GM10248 (cell line): ENCODE data around the gene PLEKHA7.

Experiments used
- CTCF ChIA-PET: fragments of 300-600 bp; sonication (Branson Sonifier 250); formaldehyde crosslinking; extraction: SDS; loops from one replicate; lab custom pipeline; 2021; ENCODE audit warnings: antibody characterized with exemption; lab: Yijun Ruan, JAX
- POLR2A ChIA-PET: fragments of 350-650 bp; sonication (Branson Sonifier 250); formaldehyde crosslinking; extraction: SDS; loops from one replicate; lab custom pipeline; 2020; ENCODE audit warnings: antibody characterized with exemption; lab: Yijun Ruan, JAX
- DNase-seq: peaks from one replicate; pipeline ENCODE4 v3.0.0; 2012; ENCODE audit errors: extremely low spot score
- TF ChIP-seq, protein P1 (sequence below): IDR thresholded peaks from 2 replicates; pipeline ENCODE4 v1.5.1; 2012; ENCODE audit warnings: mild to moderate bottlenecking, low read depth; ENCODE audit errors: extremely low read depth, missing control alignments, control extremely low read depth

The PLEKHA7 gene

GRCh38 chr11:16795146-16795545 is 219.1 kb downstream of the PLEKHA7 start:
- no peak for DNase-seq
- ChIA-PET POLR2A (no interaction called here), CTCF (interaction anchor here (0.7 to 9.3 kb wide), 5 partner anchors 8 to 268 kb away, joined by 3 to 120 read pairs (median 4); no protein-coding TSS in a partner anchor)
- TF ChIP-seq, protein P1, sequence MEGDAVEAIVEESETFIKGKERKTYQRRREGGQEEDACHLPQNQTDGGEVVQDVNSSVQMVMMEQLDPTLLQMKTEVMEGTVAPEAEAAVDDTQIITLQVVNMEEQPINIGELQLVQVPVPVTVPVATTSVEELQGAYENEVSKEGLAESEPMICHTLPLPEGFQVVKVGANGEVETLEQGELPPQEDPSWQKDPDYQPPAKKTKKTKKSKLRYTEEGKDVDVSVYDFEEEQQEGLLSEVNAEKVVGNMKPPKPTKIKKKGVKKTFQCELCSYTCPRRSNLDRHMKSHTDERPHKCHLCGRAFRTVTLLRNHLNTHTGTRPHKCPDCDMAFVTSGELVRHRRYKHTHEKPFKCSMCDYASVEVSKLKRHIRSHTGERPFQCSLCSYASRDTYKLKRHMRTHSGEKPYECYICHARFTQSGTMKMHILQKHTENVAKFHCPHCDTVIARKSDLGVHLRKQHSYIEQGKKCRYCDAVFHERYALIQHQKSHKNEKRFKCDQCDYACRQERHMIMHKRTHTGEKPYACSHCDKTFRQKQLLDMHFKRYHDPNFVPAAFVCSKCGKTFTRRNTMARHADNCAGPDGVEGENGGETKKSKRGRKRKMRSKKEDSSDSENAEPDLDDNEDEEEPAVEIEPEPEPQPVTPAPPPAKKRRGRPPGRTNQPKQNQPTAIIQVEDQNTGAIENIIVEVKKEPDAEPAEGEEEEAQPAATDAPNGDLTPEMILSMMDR = no peak

- no peak for DNase-seq
- CTCF ChIA-PET = interaction anchor here (1.4 to 9.3 kb wide), 3 partner anchors 8 to 26 kb away, joined by 4 to 120 read pairs (median 5); no protein-coding TSS in a partner anchor
- POLR2A ChIA-PET = interaction anchor here (0.7 kb wide), 1 partner anchor 583 kb away, joined by 3 read pairs; no protein-coding TSS in a partner anchor
- TF ChIP-seq, protein P1 = no peak
Measured at GRCh38 chr11:16794047-16794818, 220.0 kb downstream of the PLEKHA7 start.

GRCh38 chr11:16793511-16793910 is 220.7 kb downstream of the PLEKHA7 start:
- TF ChIP-seq, protein P1 = no peak
- ChIA-PET POLR2A (interaction anchor here (0.7 kb wide), 1 partner anchor 584 kb away, joined by 3 read pairs; no protein-coding TSS in a partner anchor), CTCF (interaction anchor here (1.6 kb wide), 1 partner anchor 27 kb away, joined by 5 read pairs; no protein-coding TSS in a partner anchor)
- DNase-seq = no peak

- ChIA-PET POLR2A (no interaction called here), CTCF (interaction anchor here (1.3 kb wide), 1 partner anchor 9 kb away, joined by 4 read pairs; no protein-coding TSS in a partner anchor)
- TF ChIP-seq, protein P1 = no peak
- DNase-seq = no peak
Measured at GRCh38 chr11:16793009-16793408, 221.2 kb downstream of the PLEKHA7 start.

DNA sequence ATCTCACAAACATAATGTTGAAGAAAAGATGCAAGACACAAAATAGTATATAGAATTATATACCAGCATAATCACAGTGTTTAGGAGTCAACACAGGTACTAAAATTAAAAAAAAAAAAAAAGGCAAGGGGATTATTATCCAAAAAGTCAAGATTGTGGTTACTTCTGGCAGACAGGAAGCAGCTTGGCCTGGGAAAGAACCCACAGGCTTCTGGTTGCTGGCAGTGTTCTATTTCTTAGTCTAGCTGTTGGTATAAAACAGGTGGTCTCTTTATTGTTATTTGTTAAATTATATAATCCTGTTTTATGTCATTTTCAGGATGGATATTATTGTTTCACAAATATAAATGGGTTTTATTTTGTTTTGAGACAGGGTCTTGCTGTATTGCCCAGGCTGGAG is 221.8 kb downstream of the PLEKHA7 start:
- CTCF ChIA-PET = interaction anchor here (1.3 kb wide), 1 partner anchor 8 kb away, joined by 4 read pairs; no protein-coding TSS in a partner anchor

More for the DNA sequence above, 221.8 kb downstream of the PLEKHA7 start:
- POLR2A ChIA-PET = no interaction called here
- no peak for DNase-seq
- TF ChIP-seq, protein P1 = no peak
